H1 (cell line): ENCODE measurements around the gene IQCM. TPM values are rescaled to one million over a fixed set of nuclear protein-coding genes. Genes with fewer than 3 reads are reported as not detected.

ENCODE experiments used
- BCL11A ChIP-seq, 2 experiments: IDR thresholded peaks; one replicate each; pipeline ENCODE4 v1.6.1; 2011; ENCODE audit warnings: low read depth in 2 of 2, low read length in 2 of 2, mild to moderate bottlenecking in 2 of 2
- polyA plus RNA-seq, 7 experiments: library from polyadenylated mRNA; depleted of rRNA in 3 of 7; stranded (reverse) in 5 of 7; unstranded in 2 of 7; fragments of >200 nt in 5 of 7; fragments of 200-250 nt in 2 of 7; gene quantifications; 1 replicate in 5 of 7; 2 replicates in 1 of 7; 4 replicates in 1 of 7; pipeline versions ENCODE4 v1.2.1 to v1.2.3, GENCODE V29; 2011 to 2013; ENCODE audit warnings: missing spikeins in 2 of 7, mixed read lengths in 2 of 7
- total RNA-seq: library from RNA; stranded (reverse); fragmentation: NEBNext Ultra II Directional; extraction: Animal tissue kit (Norgen Biotek cat#: 25700); gene quantifications from 2 replicates; pipeline ENCODE4 v1.2.1, GENCODE V29; 2021

Gene IQCM
- total and polyA plus RNA-seq, 2 of the 8 experiments (the other 6 are each of a cell fraction or from before 2014, with no cell fraction given), result not detected

- no peak for TF ChIP-seq BCL11A (IDR thresholded peaks at IDR 0.05; ENCODE audit: low read depth in 2 of 2, low read length in 2 of 2)
These were observed 412.6 kb downstream of the IQCM start (continued) for GRCh38 chr4:149403081-149403480.
